Astrocyte of the cerebellum (primary cell): ENCODE measurements around the gene SLC2A8.

Experiments
- DNase-seq: peaks from one replicate; pipeline ENCODE4 v3.0.0-alpha.2; 2011; ENCODE audit warnings: low read depth
- H3K4me3 ChIP-seq: 2 replicates; pipeline ENCODE4 v1.5.1; 2011; ENCODE audit warnings: mild to moderate bottlenecking, low read depth, low read length, moderate library complexity
- CTCF ChIP-seq: IDR thresholded peaks from 2 replicates; pipeline ENCODE4 v1.5.1; 2012; ENCODE audit warnings: low read length, low read depth, moderate library complexity, mild to moderate bottlenecking; ENCODE audit errors: missing control alignments
- in situ Hi-C: cut with HindIII; loops from 2 replicates; pipeline ENCODE4 v1.10.0; 2017; ENCODE audit warnings: low sequenced_read_pairs

Gene SLC2A8

GRCh38 chr9:127365461-127365860 lies 31.5 kb upstream of the SLC2A8 start:
- DNase-seq: no peak
- no peak overlapping the region for H3K4me3 ChIP-seq
- no peak for TF ChIP-seq CTCF
- in situ Hi-C loops: no loop called here

- in situ Hi-C loops: no loop called here
- TF ChIP-seq CTCF: no peak
These were observed 30.4 kb upstream of the SLC2A8 start for GRCh38 chr9:127366594-127366993.

GRCh38 chr9:127368852-127369402 lies 28.0 kb upstream of the SLC2A8 start:
- no peak for TF ChIP-seq CTCF
- DNase-seq: no peak
- H3K4me3 ChIP-seq: no peak overlapping the region
- in situ Hi-C loops: no loop called here

More at GRCh38 chr9:127366594-127366993, 30.4 kb upstream of the SLC2A8 start:
- no peak for DNase-seq
- no peak overlapping the region for H3K4me3 ChIP-seq

- H3K4me3 ChIP-seq: no peak overlapping the region
- in situ Hi-C loops: no loop called here
- DNase-seq: no peak
- TF ChIP-seq CTCF: no peak
These were observed 27.5 kb upstream of the SLC2A8 start for GRCh38 chr9:127369428-127369827.

GRCh38 chr9:127370147-127370579 lies 26.8 kb upstream of the SLC2A8 start:
- TF ChIP-seq CTCF: no peak
- in situ Hi-C loops: loop anchor here (5.0 kb wide), 1 partner anchor 37 kb away; no protein-coding TSS in a partner anchor
- no peak overlapping the region for H3K4me3 ChIP-seq
- DNase-seq: no peak

GRCh38 chr9:127370672-127371648 lies 26.0 kb upstream of the SLC2A8 start:
- no peak for TF ChIP-seq CTCF
- in situ Hi-C loops: loop anchor here (5.0 kb wide), 1 partner anchor 36 kb away; no protein-coding TSS in a partner anchor

More at GRCh38 chr9:127370672-127371648, 26.0 kb upstream of the SLC2A8 start:
- H3K4me3 ChIP-seq: no peak overlapping the region
- no peak for DNase-seq
